H1 (cell line): ENCODE data around the gene OCEL1. TPM values are rescaled to one million over a fixed set of nuclear protein-coding genes. Genes with fewer than 3 reads are reported as not detected.

Source experiments
- ATF2 ChIP-seq: IDR thresholded peaks from 2 replicates; pipeline ENCODE4 v1.6.1; 2012; ENCODE audit warnings: low read length, inconsistent platforms
- CHD7 ChIP-seq: fragments of 300-600 bp; sonication (generic); IDR thresholded peaks from 2 replicates; pipeline ENCODE4 v1.7.1; 2012; ENCODE audit warnings: low read length, moderate library complexity, mild to moderate bottlenecking, inconsistent platforms; ENCODE audit not compliant: insufficient replicate concordance
- CREB1 ChIP-seq: IDR thresholded peaks from 2 replicates; pipeline ENCODE4 v1.6.1; 2012; ENCODE audit warnings: inconsistent platforms
- E2F6 ChIP-seq: IDR thresholded peaks from 2 replicates; pipeline ENCODE4 v1.6.1; 2012; ENCODE audit warnings: inconsistent platforms
- FOSL1 ChIP-seq: IDR thresholded peaks from 2 replicates; pipeline ENCODE4 v1.6.1; 2011; ENCODE audit warnings: mild to moderate bottlenecking, low read depth, low read length, moderate library complexity; ENCODE audit not compliant: insufficient read depth
- PHF8 ChIP-seq: fragments of 200-600 bp; sonication (generic); conservative IDR thresholded peaks from 2 replicates; pipeline ENCODE4 v1.7.1; 2012; ENCODE audit warnings: low read depth, mild to moderate bottlenecking, inconsistent platforms, low read length, moderate library complexity
- POLR2A ChIP-seq, 2 experiments: IDR thresholded peaks; 1 replicate in 1 of 2; 2 replicates in 1 of 2; pipeline ENCODE4 v1.6.1; 2011; ENCODE audit warnings: low read depth in 2 of 2, low read length in 2 of 2, mild to moderate bottlenecking in 2 of 2; ENCODE audit errors: control extremely low read depth in 1 of 2
- polyA plus RNA-seq, 7 experiments: library from polyadenylated mRNA; depleted of rRNA in 3 of 7; stranded (reverse) in 5 of 7; unstranded in 2 of 7; fragments of >200 nt in 5 of 7; fragments of 200-250 nt in 2 of 7; gene quantifications; 1 replicate in 5 of 7; 2 replicates in 1 of 7; 4 replicates in 1 of 7; pipeline versions ENCODE4 v1.2.1 to v1.2.3, GENCODE V29; 2011 to 2013; ENCODE audit warnings: missing spikeins in 2 of 7, mixed read lengths in 2 of 7
- total RNA-seq: library from RNA; stranded (reverse); fragmentation: NEBNext Ultra II Directional; extraction: Animal tissue kit (Norgen Biotek cat#: 25700); gene quantifications from 2 replicates; pipeline ENCODE4 v1.2.1, GENCODE V29; 2021

OCEL1 gene
- total and polyA plus RNA-seq, 2 of the 8 experiments (the other 6 are each of a cell fraction or from before 2014, with no cell fraction given): 13.3 to 32.6 TPM

GRCh38 chr19:17266975-17267788, 41.2 kb downstream of the OCEL1 start, which contains the start of gene BABAM1 (continued):
- TF ChIP-seq ATF2 (no peak), PHF8 (peak; percentile 69), POLR2A (IDR thresholded peaks at IDR 0.05; ENCODE audit: control extremely low read depth in 1 of 2, low read depth in 2 of 2, low read length in 2 of 2) (peak; percentile 50 to 94), FOSL1 (no peak), E2F6 (no peak), CHD7 (no peak), CREB1 (peak; percentile 71)
